ENCODE measurements around the gene NEUROD6. TPM values are rescaled to one million over a fixed set of nuclear protein-coding genes. Genes with fewer than 3 reads are reported as not detected.

Gene NEUROD6
- total RNA-seq, 2 experiments from 2014 or later, result not detected

DNA sequence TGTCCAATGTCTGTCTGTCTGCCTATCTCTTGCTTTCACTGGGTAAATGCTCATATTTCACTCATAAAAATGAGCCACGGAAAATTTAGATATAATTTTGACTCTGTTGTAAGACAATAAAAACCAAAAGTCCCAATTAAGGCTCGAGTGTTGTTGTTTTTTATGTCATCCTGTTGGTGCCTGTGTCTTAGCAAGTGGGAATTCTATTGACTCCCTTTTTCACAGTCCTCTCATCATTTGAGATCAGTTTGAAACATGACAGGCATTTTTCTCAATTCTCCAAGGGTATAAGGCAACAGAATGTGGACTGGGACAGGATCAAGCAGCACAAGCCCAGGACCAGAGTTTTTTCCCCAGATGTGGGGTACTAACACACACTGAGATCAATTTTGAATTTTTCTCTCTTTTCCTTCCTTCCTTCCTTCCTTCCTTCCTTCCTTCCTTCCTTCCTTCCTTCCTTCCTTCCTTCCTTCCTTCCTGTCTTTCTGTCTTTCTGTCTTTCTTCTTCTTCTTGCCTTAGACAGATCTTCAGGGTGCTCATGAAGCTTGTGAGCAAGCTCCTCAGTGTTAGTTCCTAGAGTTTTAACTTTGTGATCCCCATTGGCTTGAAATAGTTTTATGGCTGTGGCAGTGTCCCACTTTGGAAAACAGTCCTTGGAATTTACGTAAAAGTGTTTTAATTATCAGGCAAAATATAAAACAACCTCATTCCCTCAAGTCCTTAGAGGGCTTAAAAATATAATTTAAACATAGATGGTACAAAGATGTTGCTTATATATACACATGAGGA, 3.2 kb upstream of the NEUROD6 start:
- intact Hi-C loops (cut with micrococcal nuclease), result no loop called here
- no peaks in the 10 kb centered on the region for H3K4me1 Mint-ChIP-seq (ENCODE audit: low read depth)
- no peaks in the 10 kb centered on the region for H3K9me3 Mint-ChIP-seq
- no peak for DNase-seq
- CTCF ChIA-PET, result no interaction called here
- no peaks in the 10 kb centered on the region for H3K36me3 Mint-ChIP-seq
- H3K4me3 Mint-ChIP-seq, result no peak overlapping the region
- H3K27ac Mint-ChIP-seq, result no peak overlapping the region
- peaks cover 2% of the 10 kb centered on the region for H3K27me3 Mint-ChIP-seq
- POLR2A ChIA-PET, result no interaction called here

DNA sequence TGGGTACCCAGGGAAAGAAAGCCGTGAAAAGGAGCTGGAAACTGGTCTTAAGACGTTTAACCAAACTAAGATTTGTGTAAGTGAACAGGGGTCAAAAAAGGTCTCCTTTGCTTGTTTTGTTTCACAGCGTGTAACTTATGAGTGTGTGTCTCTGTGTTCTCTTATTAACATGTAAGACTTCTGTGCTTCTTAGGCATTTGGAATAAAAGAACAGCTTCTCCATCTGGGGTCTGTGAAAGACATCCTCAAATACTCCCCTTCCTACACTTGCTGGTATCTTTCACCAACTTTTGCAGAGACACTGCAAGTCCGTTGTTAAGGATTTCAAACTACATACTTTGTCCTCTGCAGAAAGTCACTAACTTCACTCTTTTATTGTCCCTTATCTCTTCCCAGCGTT, 615 bp upstream of the NEUROD6 start:
- DNase-seq, result no peak
- no peak overlapping the region for H3K27ac Mint-ChIP-seq
- H3K36me3 Mint-ChIP-seq, result no peaks in the 10 kb centered on the region
- no peaks in the 10 kb centered on the region for H3K4me1 Mint-ChIP-seq (ENCODE audit: low read depth)
- intact Hi-C loops (cut with micrococcal nuclease), result no loop called here
- H3K27me3 Mint-ChIP-seq, result peaks cover 10% of the 10 kb centered on the region
- ChIA-PET CTCF (no interaction called here), POLR2A (no interaction called here)
- H3K9me3 Mint-ChIP-seq, result no peaks in the 10 kb centered on the region
- H3K4me3 Mint-ChIP-seq, result no peak overlapping the region

DNA sequence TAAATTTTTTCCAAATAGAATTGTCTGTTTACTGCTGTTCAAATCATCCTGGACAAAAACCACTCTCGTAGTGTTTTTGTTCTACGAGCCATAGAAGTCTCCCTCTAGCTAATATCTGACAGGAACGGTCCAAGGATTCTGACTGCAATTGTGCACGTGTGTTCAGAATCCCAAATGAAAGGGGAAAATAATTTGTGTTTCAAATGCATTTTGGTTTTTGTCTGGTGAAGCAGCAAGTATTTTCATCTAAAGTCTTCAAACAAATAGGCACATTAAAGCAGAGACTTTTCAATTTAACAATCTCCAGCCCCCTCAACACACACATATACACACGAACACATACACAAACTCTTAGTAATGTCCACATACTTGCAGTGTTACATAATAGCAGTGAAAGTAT, 475 bp downstream of the NEUROD6 start:
- intact Hi-C loops (cut with micrococcal nuclease), result no loop called here
- Mint-ChIP-seq H3K36me3 (no peaks in the 10 kb centered on the region), H3K9me3 (no peaks in the 10 kb centered on the region), H3K27ac (no peak overlapping the region), H3K4me3 (no peak overlapping the region), H3K27me3 (peaks cover 13% of the 10 kb centered on the region), H3K4me1 (ENCODE audit: low read depth) (no peaks in the 10 kb centered on the region)
- POLR2A ChIA-PET, result no interaction called here
- CTCF ChIA-PET, result no interaction called here
- no peak for DNase-seq

DNA sequence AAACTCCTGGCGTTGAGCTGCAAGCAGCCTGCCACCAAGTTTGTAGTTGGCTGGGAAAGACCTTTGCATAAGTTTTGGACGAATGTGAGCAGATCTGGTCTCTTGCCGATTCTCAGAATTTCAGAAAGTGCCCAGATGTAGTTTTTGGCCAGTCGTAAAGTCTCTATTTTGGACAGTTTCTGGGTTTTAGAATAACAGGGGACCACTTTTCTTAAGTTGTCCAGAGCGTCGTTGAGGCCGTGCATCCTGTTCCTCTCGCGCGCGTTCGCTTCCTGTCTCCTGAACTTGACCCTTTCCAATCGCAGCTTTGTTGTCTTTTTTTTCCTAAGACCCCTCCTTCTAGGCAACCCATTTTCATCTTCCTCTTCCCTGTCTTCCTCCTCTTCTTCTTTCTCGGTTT, 1.8 kb downstream of the NEUROD6 start:
- POLR2A ChIA-PET, result no interaction called here
- CTCF ChIA-PET, result no interaction called here
- no peak for DNase-seq
- Mint-ChIP-seq H3K36me3 (no peaks in the 10 kb centered on the region), H3K4me1 (ENCODE audit: low read depth) (no peaks in the 10 kb centered on the region), H3K27me3 (peaks cover 16% of the 10 kb centered on the region), H3K27ac (no peak overlapping the region), H3K9me3 (peaks cover 4% of the 10 kb centered on the region), H3K4me3 (no peak overlapping the region)
- intact Hi-C loops (cut with micrococcal nuclease), result no loop called here

DNA sequence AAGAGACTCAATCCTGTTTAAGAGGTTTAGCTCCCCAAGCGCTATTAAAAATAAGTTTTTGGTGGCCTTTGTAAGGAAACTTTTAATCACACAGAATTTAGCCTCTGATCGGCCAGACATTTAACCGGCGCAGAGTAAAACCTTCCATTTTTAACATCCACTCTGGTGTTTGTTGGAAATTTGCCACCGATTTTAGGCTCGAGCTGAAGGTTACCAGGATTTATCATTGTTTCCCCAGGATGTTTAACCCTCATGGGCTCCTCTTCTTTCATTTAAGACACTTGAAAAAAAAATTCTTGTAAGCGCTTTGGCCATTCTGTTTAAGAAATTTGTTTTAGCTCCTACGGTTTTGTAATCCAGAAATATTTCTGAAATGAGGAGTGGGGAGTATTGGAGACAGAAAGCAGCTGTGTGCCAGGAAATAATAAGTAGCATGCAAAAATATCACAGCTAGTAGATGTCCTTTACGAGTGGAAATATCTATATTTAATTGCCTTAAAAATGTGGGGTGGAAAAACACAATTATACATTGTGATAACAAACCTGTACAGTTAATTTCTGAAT, 3.4 kb downstream of the NEUROD6 start:
- Mint-ChIP-seq H3K9me3 (peaks cover 7% of the 10 kb centered on the region), H3K36me3 (no peaks in the 10 kb centered on the region), H3K4me3 (no peak overlapping the region), H3K4me1 (ENCODE audit: low read depth) (no peaks in the 10 kb centered on the region), H3K27ac (no peak overlapping the region), H3K27me3 (peaks cover 16% of the 10 kb centered on the region)
- ChIA-PET CTCF (interaction anchor here (0.8 kb wide), 1 partner anchor 404 kb away, joined by 3 read pairs; no protein-coding TSS in a partner anchor), POLR2A (no interaction called here)
- no peak for DNase-seq
- intact Hi-C loops (cut with micrococcal nuclease), result no loop called here

DNA sequence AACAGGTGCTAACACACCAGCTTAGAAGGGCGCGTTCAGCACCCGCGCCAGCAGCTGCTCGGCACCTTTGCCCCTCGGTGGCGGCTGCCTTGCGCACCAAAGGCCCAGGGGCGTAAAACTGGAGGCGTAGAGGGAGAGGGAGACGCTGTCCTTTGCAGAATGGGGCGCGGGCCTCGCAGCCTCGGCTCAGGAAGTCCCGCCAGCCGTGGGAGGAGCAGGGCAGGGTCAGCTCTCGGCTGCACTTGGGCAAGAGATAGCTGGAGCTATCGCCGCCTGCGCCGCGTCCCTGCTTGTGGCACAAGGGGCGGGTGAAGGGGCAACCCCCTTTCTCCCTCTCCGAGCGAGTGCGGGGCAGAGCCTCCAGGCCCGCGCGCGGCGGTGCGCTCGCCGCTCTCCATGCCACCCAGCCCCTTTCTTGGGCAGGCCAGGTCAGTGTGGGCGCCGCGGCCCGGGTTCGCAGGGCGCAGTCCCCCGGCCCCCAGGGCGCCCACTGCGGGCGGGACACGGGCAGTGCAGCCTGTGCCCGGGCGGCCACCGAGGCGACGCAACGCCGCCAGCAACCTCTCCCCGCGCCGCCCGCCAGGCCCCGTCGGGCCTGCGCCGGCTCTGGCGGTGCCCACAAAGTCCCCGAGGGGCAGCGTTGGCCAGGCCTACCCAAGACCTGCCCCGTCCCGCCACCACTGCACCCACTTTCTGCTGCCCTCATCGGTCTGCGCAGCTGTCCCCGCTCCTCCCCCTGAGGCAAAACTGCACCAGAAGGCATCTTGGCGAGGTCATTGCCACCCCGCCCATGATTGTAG, 4.1 kb downstream of the NEUROD6 start:
- POLR2A ChIA-PET, result no interaction called here
- H3K27me3 Mint-ChIP-seq, result peaks cover 16% of the 10 kb centered on the region

DNA sequence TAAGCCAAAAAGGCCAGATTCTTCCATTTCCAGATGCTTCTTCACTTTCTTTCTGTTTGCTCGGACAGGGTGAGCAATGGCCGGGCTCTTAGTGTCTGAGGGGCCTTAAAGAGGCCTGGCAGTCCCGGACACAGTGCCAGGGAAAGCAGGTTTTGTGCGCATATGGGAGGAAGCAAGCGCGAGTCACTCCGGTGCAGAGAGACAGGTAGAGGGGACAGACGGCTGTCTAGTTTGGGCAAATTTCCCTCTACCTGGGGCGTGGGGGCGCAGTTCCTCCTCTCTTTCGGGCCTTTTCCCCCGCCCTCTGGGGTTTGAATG, 4.7 kb downstream of the NEUROD6 start:
- Mint-ChIP-seq H3K4me3 (no peak overlapping the region), H3K9me3 (peaks cover 7% of the 10 kb centered on the region), H3K4me1 (ENCODE audit: low read depth) (no peaks in the 10 kb centered on the region), H3K27ac (no peak overlapping the region), H3K27me3 (peaks cover 16% of the 10 kb centered on the region), H3K36me3 (no peaks in the 10 kb centered on the region)
- no peak for DNase-seq
- ChIA-PET POLR2A (no interaction called here), CTCF (no interaction called here)
- intact Hi-C loops (cut with micrococcal nuclease), result no loop called here

More for the DNA sequence above, 4.1 kb downstream of the NEUROD6 start:
- DNase-seq, result no peak
- intact Hi-C loops (cut with micrococcal nuclease), result no loop called here
- Mint-ChIP-seq H3K9me3 (peaks cover 7% of the 10 kb centered on the region), H3K4me1 (ENCODE audit: low read depth) (no peaks in the 10 kb centered on the region), H3K27ac (no peak overlapping the region), H3K36me3 (no peaks in the 10 kb centered on the region), H3K4me3 (no peak overlapping the region)
- CTCF ChIA-PET, result no interaction called here

DNA sequence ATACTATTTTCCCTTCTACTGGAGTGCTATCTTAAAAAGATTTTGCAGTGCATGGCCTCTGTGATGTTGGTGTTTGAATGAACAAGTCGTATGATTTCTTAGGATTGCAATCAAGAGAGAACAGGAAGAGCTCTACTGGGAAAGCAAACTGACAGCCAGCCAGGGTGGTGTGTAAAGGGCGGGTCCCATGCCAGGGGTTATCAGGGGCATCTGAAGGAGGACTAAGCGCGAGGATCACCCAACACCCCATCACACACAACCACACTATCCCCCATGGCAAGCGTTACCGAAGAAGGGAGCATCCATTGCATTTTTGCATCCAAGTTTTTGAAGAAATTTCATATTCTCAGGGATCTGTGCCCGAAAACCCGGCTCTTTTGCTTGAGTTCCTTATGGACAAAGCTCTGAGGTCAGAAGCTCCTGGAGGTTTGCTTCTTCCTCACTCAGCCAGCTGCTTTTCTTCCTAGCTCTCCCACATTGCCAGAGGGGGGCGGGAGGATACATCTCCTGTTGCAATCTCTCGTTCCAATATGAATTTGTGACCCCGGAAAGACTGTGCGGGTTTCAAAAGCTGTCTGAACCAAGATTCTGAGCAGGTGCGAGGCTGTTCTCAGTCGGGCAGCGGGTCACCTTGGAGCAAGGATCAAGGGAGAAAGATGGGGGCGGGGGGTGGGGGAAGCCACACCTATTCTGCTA, 5.2 kb downstream of the NEUROD6 start:
- H3K27me3 Mint-ChIP-seq, result peaks cover 16% of the 10 kb centered on the region
- no peak for DNase-seq
- no peak overlapping the region for H3K4me3 Mint-ChIP-seq
- ChIA-PET POLR2A (no interaction called here), CTCF (no interaction called here)
- no peaks in the 10 kb centered on the region for H3K4me1 Mint-ChIP-seq (ENCODE audit: low read depth)
- H3K9me3 Mint-ChIP-seq, result peaks cover 7% of the 10 kb centered on the region
- no peak overlapping the region for H3K27ac Mint-ChIP-seq
- no peaks in the 10 kb centered on the region for H3K36me3 Mint-ChIP-seq
- intact Hi-C loops (cut with micrococcal nuclease), result no loop called here

DNA sequence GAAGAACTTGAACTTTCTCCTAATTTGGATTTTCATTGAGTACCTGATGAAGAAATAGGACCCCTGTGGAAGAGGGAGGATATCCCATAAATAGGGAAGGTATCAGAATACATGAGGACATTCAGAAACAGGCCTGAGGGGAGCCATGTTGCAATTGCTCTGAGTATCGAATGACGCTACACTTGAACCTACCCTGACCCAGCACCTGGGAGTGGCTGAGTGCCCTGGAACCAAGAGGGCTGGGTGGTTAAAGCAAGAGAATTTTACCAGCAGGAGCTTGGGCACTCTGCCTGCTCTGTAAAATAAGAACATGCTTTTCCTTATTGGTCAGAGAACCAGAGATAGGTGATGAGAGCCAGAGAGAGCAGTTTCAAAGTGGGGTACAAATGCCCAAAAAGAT, 7.2 kb downstream of the NEUROD6 start:
- H3K27me3 Mint-ChIP-seq, result peaks cover 11% of the 10 kb centered on the region
- no peak for DNase-seq
- intact Hi-C loops (cut with micrococcal nuclease), result no loop called here
- ChIA-PET POLR2A (no interaction called here), CTCF (no interaction called here)
- no peaks in the 10 kb centered on the region for H3K4me1 Mint-ChIP-seq (ENCODE audit: low read depth)
- no peaks in the 10 kb centered on the region for H3K36me3 Mint-ChIP-seq
- no peak overlapping the region for H3K4me3 Mint-ChIP-seq
- no peak overlapping the region for H3K27ac Mint-ChIP-seq
- H3K9me3 Mint-ChIP-seq, result peaks cover 7% of the 10 kb centered on the region

DNA sequence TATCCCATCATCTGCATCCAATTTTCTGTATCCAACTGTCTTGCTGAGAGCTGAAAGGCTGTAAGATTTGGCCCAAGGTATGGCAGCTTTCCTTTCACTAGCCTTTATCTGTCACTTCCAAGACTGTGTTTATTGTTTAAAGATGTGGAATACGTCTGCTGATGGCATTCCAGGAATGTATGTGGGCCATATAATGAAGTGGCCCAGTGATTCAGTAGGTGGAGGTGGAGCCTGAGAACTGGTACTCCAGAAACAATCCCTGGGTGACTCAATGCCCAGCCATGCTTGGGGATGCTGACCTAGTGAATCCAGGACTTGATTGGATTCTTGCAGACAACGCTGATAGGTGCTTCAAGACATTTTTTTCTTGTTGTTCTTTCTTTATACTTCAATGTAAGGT, 13.5 kb downstream of the NEUROD6 start:
- no peaks in the 10 kb centered on the region for H3K27me3 Mint-ChIP-seq
- no peaks in the 10 kb centered on the region for H3K36me3 Mint-ChIP-seq
- CTCF ChIA-PET, result no interaction called here
- DNase-seq, result no peak
- peaks cover 6% of the 10 kb centered on the region for H3K9me3 Mint-ChIP-seq
- no peak overlapping the region for H3K27ac Mint-ChIP-seq
- intact Hi-C loops (cut with micrococcal nuclease), result no loop called here
- POLR2A ChIA-PET, result no interaction called here
- no peak overlapping the region for H3K4me3 Mint-ChIP-seq
- H3K4me1 Mint-ChIP-seq (ENCODE audit: low read depth), result no peaks in the 10 kb centered on the region

DNA sequence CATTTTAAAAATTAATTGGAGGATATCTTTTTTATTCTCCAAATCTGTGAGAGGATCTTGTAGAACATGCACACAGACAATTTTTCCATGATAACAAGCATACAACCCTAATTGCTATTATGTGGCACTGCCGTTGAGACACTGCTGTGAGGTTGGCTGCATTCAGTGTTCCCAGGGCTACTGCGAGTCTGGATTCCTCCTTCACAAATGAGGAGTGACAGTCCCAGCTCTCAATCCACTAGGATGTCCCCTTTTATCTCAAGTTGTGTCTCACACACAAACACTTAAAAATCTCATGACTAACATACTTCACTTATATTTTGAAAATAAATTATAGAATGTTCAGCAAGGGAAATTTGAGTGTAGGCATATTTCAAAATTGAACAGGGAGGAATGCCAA, 14.1 kb downstream of the NEUROD6 start:
- DNase-seq, result no peak
- H3K27ac Mint-ChIP-seq, result no peak overlapping the region
- H3K4me1 Mint-ChIP-seq (ENCODE audit: low read depth), result no peaks in the 10 kb centered on the region
- no peaks in the 10 kb centered on the region for H3K27me3 Mint-ChIP-seq
- H3K9me3 Mint-ChIP-seq, result peaks cover 6% of the 10 kb centered on the region
- POLR2A ChIA-PET, result no interaction called here
- intact Hi-C loops (cut with micrococcal nuclease), result no loop called here
- H3K36me3 Mint-ChIP-seq, result no peaks in the 10 kb centered on the region
- no peak overlapping the region for H3K4me3 Mint-ChIP-seq
- CTCF ChIA-PET, result no interaction called here

DNA sequence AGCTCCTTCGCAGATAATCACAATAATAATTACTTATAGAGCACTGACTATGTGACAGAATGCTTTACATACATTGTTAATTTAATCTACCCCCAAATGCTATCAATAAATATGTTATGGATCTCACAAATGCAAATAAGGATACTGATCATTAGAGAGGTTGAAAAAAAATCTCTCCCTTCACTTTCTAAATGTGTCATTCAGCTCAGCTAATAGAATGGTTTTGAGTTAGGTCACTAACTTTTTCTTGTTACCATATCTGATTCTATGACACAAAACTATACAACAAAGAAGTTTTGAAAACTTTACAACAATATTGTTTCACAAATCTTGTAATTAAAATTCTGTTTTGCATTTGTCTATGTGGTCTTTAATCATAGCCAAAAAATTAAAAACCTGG, 17.4 kb downstream of the NEUROD6 start:
- H3K27ac Mint-ChIP-seq, result no peak overlapping the region
- ChIA-PET POLR2A (no interaction called here), CTCF (no interaction called here)
- intact Hi-C loops (cut with micrococcal nuclease), result no loop called here
- H3K36me3 Mint-ChIP-seq, result no peaks in the 10 kb centered on the region
- H3K9me3 Mint-ChIP-seq, result peaks cover 6% of the 10 kb centered on the region
- no peaks in the 10 kb centered on the region for H3K27me3 Mint-ChIP-seq
- H3K4me3 Mint-ChIP-seq, result no peak overlapping the region
- no peaks in the 10 kb centered on the region for H3K4me1 Mint-ChIP-seq (ENCODE audit: low read depth)
- DNase-seq, result no peak

All from activated CD4-positive, alpha-beta memory T cell treated with anti-CD3 and anti-CD28 coated beads for 36 hours (primary cell).